Measurements from ENCODE around the gene CCL4. TPM values are rescaled to one million over a fixed set of nuclear protein-coding genes. Genes with fewer than 3 reads are reported as not detected.

CCL4 gene
- total RNA-seq, 1 experiment from 2014 or later, result 1.2 TPM

GRCh38 chr17:36094232-36094631 lies 9.4 kb upstream of the CCL4 start:
- RAD21 ChIA-PET (ENCODE audit: low non-redundant PET in 1 of 2, low total read pairs in 2 of 2, uncharacterized antibody in 2 of 2, unreplicated experiment in 2 of 2), result no interaction called here
- Histone ChIP-seq H2AFZ (ENCODE audit: low read depth, low read length, poor library complexity, severe bottlenecking) (no peak overlapping the region), H3K79me2 (ENCODE audit: insufficient read depth, low read length) (no peaks in the 10 kb centered on the region), H3K27me3 (ENCODE audit: insufficient read depth, low read length) (0 out of 2 replicates have a peak, but pooled peaks cover 4% of the 10 kb centered on the region), H3K36me3 (ENCODE audit: control insufficient read depth in 1 of 2, insufficient read depth in 2 of 2, low read length in 2 of 2) (no peaks in the 10 kb centered on the region), H4K20me1 (ENCODE audit: insufficient read depth) (no peaks in the 10 kb centered on the region), H3K4me1 (ENCODE audit: control insufficient read depth in 1 of 2, insufficient read depth in 2 of 2, low read length in 2 of 2) (no peaks in the 10 kb centered on the region), H3K9ac (ENCODE audit: low read length) (no peak overlapping the region), H3K4me2 (ENCODE audit: low read length) (no peak overlapping the region), H3K9me3 (ENCODE audit: control insufficient read depth in 1 of 2, insufficient read depth in 1 of 2, low read depth in 1 of 2, low read length in 2 of 2) (no peaks in the 10 kb centered on the region), H3K9me2 (ENCODE audit: insufficient read depth) (no peaks in the 10 kb centered on the region), H3K27ac (ENCODE audit: low read depth, low read length) (no peak overlapping the region), H3K4me3 (replicated peaks in 1 of 2; ENCODE audit: low read depth in 1 of 2, low read length in 2 of 2) (no peak overlapping the region)
- ATAC-seq (no peak), DNase-seq (ENCODE audit: low read depth, low spot score) (no peak)
- TF ChIP-seq EGR1 (IDR thresholded peaks at IDR 0.05; ENCODE audit: low read depth) (no peak), JUND (IDR thresholded peaks at IDR 0.05) (no peak), ZBTB33 (IDR thresholded peaks at IDR 0.05; ENCODE audit: extremely low read depth, insufficient replicate concordance, low read length) (no peak), YY1 (IDR thresholded peaks at IDR 0.05; ENCODE audit: extremely low read depth, insufficient replicate concordance, low read depth, low read length) (no peak), POLR2AphosphoS5 (IDR thresholded peaks at IDR 0.05; ENCODE audit: low read depth, low read length) (no peak), EZH2 (IDR thresholded peaks at IDR 0.05) (no peak), SIN3A (IDR thresholded peaks at IDR 0.05; ENCODE audit: low read depth) (no peak), REST (IDR thresholded peaks at IDR 0.05; ENCODE audit: low read depth) (no peak)
- no TSS peak for BruUV-seq (replicated peaks)
- CTCF ChIA-PET, result no interaction called here
- POLR2A ChIA-PET, result no interaction called here
- intact Hi-C loops (cut with micrococcal nuclease), result no loop called here
